Activated gamma-delta T cell (primary cell): Measurements from ENCODE around the gene NANOS1.
A peak's percentile ranks its signal among the peaks of the same experiment; 100 is the strongest.

ENCODE experiments used
- DNase-seq: peaks from one replicate; lab custom pipeline; 2025; lab: John Stamatoyannopoulos, UW

NANOS1 gene

DNA sequence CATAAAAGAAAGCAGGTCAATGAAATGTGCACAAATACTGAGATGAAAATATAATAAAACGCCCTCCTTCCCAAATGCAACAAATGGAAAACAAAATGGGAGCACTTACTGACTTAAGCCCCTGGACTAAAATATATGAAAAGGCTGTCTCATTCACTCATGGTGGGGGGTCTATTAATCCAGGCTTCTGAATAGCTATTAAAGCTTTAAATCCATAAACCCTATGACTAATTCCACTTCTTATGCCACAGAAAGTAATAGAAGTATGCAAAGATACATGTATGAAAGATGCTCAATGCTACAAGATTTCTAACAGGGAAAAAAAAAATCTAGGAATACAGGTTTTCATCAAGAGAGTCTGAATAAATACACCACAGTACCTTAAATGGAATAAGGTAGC is 30.6 kb downstream of the NANOS1 start:
- DNase-seq: no peak

DNA sequence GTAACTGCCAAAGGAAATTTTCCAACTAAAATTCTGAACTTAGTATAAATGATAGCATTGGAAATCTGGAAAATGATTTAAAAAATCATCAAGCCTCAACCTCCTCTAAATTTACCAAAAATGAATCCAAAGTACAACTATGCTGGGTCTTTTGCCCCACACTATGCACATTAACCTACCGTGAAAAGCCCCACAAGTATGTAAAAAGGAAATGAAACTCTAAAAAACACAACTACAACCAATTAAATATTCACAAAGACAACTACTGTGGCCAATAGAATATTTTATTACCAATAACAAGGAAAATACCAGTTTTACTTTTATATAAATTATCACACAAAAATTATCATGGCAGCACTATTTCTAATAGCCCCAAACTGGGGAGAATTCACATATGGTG is 31.8 kb downstream of the NANOS1 start:
- DNase-seq: no peak

DNA sequence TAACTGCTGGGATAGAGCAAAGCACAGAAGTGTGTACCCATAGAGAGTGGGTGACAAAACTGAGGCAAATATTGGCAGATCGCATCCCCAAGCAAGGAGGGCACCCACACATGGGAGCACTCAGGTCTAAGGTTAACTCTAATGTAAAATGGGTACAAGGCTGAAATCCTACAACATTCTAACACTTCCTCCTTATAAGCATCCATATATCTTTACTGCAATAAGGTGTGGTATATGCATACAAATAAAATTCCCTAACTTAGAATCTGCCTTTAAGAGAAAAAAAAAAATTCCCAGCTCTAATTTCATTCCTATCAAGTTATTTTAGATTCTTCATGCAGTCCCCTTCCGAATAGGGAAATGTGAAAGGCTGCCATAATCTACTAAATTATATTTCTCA is 32.4 kb downstream of the NANOS1 start:
- no peak for DNase-seq

DNA sequence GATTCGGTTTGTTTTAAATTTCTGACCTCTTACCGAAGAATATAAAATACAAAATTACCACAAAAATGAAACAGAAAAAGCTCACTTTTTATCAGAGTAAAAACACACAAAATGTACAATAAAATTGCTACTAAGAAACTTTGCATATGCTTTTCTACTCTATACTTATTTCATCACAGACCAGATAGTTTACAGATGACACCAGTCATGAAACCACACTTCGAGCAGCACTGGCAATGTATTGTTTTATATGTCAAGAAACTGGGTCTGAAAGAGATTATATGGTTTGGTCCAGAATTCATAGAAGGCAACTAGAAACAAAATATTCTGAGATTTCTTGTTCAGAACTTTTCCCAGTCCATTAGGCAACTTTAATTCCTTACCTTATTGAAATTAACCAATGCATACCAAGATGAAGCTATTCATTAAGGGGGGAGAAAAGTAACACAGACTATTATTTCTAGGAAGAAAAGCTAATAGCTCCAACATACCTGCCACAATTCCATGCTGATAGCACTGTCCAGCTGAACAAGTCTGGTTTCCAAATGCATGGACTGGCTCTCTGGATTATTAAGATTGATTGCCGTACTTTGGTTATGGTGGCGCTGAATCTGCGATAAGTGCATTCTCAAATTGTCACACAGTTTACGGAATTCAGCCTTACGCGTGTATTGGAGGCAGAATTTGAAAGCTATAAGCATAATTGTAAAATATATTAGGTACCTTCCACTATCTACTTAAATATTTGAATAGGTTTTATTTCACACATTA is 41.1 kb downstream of the NANOS1 start:
- no peak for DNase-seq

DNA sequence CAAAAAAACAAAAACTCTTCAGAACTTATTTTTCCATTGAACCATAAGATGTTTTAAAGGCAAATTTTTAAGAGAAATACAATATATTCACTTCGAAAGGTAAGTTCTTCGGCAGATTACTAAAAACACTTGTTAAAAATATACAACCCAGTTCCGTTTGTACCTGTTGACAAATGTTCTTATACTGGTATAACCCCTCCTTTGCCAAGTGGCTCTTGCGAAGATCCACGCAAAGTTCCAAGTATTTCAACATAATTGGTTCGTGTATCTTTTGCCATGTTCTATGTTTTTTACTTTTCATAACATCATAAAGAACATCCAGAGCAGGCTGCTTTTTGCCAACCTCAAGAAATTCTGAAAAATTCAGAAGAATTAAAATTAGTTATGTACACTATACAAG is 44.1 kb downstream of the NANOS1 start:
- DNase-seq: no peak

DNA sequence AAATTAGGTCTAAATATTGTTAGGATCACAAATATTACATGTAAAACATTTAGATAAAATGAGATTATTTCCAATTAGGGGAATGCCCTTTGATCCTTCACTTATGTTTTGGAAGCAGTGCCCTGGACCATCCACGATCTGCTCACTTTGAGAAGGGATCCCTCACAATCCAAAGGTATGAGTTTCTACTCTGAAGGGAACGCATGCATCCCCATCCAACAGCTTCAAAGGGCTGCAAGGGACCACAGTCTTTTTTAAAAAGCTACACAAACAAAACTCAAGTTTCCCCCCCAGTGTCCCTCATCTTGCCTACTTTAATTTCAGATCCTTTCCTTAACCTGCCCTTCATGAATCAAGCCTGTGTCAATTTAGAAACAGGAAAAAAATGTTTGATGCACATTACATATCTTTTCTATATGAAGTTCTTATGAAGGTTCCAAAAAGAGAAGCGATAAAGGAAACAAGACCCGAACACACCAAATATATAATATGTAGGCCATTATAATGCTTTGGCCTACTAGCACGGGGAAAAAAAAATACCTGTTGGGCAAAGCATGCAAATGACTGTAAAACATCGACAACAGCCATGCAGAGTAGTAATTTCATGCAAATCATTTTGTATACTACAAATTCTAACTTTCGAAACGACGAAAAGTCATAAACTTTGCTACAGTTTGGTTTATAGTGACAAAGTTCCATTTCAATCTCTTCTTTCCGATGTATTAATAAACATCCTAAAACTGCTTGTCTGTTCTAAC is 49.1 kb downstream of the NANOS1 start:
- DNase-seq: no peak

DNA sequence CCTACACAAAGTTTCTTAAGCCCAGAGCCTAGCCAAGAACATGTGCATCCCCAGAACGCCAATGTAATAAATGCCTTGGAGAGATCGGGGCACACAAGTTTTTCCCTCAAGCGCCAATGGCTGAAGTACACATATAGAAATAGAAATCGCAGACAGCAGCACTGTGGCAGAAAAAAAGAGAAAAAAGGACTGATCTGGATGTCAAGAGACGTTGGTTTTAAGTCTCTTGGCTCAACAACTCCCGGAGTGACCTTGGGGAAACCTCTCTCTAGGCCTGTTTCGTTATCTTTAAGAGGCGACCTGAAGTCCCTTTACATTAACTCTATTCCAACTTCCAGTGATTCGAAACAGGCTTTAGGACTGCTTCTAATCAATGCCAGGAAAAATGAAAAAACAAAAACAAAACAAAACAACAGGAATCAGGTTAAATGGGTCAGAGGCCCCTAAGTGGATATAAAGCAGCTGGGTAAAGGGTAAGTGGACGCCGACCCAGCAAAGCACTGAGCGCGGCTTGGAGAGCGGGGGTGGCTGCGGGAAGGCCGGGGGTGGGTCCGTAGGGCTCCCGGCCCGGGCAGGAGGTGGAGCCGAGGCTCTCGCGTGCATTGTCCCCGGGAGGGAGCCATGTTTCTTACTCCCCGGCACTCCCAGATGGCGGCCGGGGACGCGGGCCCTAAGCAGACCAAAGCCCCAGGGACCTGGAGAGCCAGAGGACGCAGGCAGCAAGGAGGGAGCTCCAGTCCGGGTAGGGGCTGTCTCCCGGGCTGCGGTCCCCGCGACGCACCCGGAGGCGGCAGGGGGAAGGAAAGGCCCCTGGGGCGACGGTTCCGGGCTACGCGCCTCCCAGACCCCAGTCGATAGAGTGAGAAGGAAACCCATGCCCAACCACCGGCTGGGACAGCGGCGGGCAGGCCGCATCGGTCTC is 50.3 kb downstream of the NANOS1 start:
- DNase-seq: peak; percentile 49

DNA sequence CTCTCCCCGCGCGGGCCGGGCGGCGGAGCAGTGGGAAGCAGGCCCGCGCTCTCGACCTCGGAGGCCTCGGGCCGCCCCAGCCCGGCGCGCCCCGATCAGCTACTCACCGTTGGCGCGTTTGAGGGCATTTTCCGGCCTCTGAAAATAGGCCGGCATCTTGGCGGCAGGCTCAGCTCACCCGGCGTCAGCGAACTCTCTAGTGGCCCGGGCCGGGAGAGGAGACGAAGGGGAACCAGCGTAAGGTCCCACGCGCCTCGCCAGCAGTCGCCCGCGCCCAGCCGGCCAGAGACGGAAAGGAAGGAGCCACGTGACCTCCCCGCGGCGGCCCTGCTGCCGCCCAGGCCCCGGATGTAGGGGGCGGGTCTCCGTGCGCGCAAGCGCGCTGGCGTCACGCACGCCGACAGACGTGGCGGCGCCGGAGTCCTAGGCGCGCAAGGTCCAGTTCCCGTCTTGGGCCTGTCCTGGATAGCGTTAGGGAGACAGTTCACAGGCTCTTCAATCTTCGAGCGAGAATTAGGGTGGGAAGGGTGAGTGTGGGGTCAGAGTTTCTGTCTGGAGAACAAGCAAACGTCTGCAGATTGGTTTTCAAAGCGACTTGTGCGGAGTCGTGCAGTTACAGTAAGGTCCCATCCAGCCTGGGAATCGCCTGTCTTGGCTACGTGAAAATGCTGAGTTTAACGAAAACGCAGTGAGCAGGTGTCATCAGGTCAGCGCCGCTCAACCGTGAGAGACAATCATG is 51.2 kb downstream of the NANOS1 start, which contains the start of gene EIF3A:
TSS of gene EIF3A (minus strand) at position 297 of the 739 bp plus-strand sequence. CDS start at position 156, 141 bp downstream.
- DNase-seq: peak; percentile 84
